Immature natural killer cell (primary cell): ENCODE measurements around the gene SPATA21. TPM values are rescaled to one million over a fixed set of nuclear protein-coding genes. Genes with fewer than 3 reads are reported as not detected.

ENCODE experiments used
- DNase-seq, 3 donors: peaks; one replicate each; pipeline ENCODE4 v3.0.0; 2022; ENCODE audit warnings: mixed read lengths in 1 of 3
- H3K27ac Mint-ChIP-seq, 6 donors: one replicate each; pipeline ENCODE4 v1.8.0; 2020; ENCODE audit warnings: mixed read lengths in 6 of 6, mild to moderate bottlenecking in 5 of 6, inconsistent platforms in 4 of 6, moderate library complexity in 3 of 6
- H3K27me3 Mint-ChIP-seq, 3 donors: one replicate each; pipeline ENCODE4 v1.8.0; 2020 to 2021; ENCODE audit warnings: low read depth in 3 of 3, mild to moderate bottlenecking in 3 of 3, mixed read lengths in 3 of 3, moderate library complexity in 3 of 3, inconsistent platforms in 1 of 3
- H3K36me3 Mint-ChIP-seq, 3 donors: one replicate each; pipeline ENCODE4 v1.8.0; 2020; ENCODE audit warnings: mixed read lengths in 3 of 3, inconsistent platforms in 2 of 3, mild to moderate bottlenecking in 2 of 3
- H3K4me1 Mint-ChIP-seq, 2 donors: one replicate each; pipeline ENCODE4 v1.8.0; 2020; ENCODE audit warnings: inconsistent platforms in 2 of 2, mild to moderate bottlenecking in 2 of 2, mixed read lengths in 2 of 2, moderate library complexity in 1 of 2
- H3K4me3 Mint-ChIP-seq, 5 donors: one replicate each; pipeline ENCODE4 v1.8.0; 2020; ENCODE audit warnings: mild to moderate bottlenecking in 5 of 5, mixed read lengths in 5 of 5, inconsistent platforms in 3 of 5, moderate library complexity in 3 of 5
- H3K9me3 Mint-ChIP-seq, 6 donors: one replicate each; pipeline ENCODE4 v1.8.0; 2020; ENCODE audit warnings: mild to moderate bottlenecking in 6 of 6, mixed read lengths in 6 of 6, inconsistent platforms in 4 of 6, moderate library complexity in 3 of 6
- polyA plus RNA-seq, 3 donors: library from polyadenylated mRNA; unstranded; fragments of 300-500 nt; fragmentation: Illumina TruSeq; gene quantifications; one replicate each; pipeline ENCODE4 v1.2.3, GENCODE V29; 2021

Gene SPATA21
- polyA plus RNA-seq, 3 donors from 2014 or later = not detected

DNA sequence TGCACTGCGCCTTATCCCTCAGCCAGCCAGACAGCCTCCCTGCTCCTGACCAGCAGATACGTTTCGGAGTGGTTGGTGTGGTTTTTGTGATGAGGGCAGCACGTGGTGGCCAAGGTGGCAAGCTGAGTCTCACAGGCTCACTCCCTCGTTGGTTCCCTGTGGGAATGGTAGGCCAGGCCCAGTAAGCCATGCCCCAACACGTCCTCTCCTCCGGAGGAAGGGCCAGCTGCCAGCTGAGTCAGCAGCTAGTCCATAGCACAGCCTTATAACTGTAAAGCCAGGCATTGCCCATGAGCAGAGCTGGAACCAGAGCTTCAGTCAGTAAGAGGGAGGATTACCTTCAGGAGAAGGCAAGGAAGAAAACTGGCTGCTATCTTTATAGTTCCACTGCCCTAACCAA, 40.6 kb downstream of the SPATA21 start:
- no peaks in the 10 kb centered on the region for H3K9me3 Mint-ChIP-seq
- peaks cover 7 to 11% (median 9%) of the 10 kb centered on the region in 3 donors for H3K27me3 Mint-ChIP-seq
- peaks cover 22 to 27% of the 10 kb centered on the region in 2 donors for H3K4me1 Mint-ChIP-seq
- H3K27ac Mint-ChIP-seq = peak overlapping the region in 2 of 6 donors; percentile 24 to 34
- no peak overlapping the region for H3K4me3 Mint-ChIP-seq
- peaks cover 4 to 22% (median 7%) of the 10 kb centered on the region in 3 donors for H3K36me3 Mint-ChIP-seq
- no peak for DNase-seq

GRCh38 chr1:16394977-16395376, 42.2 kb downstream of the SPATA21 start:
- Mint-ChIP-seq H3K36me3 (peaks cover 4 to 22% (median 7%) of the 10 kb centered on the region in 3 donors), H3K27me3 (peaks cover 5 to 11% (median 11%) of the 10 kb centered on the region in 3 donors), H3K4me3 (no peak overlapping the region), H3K4me1 (peaks cover 38 to 43% of the 10 kb centered on the region in 2 donors), H3K9me3 (no peaks in the 10 kb centered on the region), H3K27ac (no peak overlapping the region)
- DNase-seq = no peak

GRCh38 chr1:16393570-16394521, 43.4 kb downstream of the SPATA21 start:
- Mint-ChIP-seq H3K4me1 (peaks cover 43 to 49% of the 10 kb centered on the region in 2 donors), H3K27me3 (peaks cover 2 to 11% (median 10%) of the 10 kb centered on the region in 3 donors), H3K27ac (peak overlapping the region in 3 of 6 donors; percentile 50 to 73 (median 53)), H3K9me3 (no peaks in the 10 kb centered on the region), H3K4me3 (no peak overlapping the region), H3K36me3 (peaks cover 4 to 18% (median 7%) of the 10 kb centered on the region in 3 donors)
- no peak for DNase-seq

- Mint-ChIP-seq H3K27ac (peak overlapping the region; percentile 56 to 88 (median 78)), H3K36me3 (peaks cover 4 to 18% (median 7%) of the 10 kb centered on the region in 3 donors), H3K9me3 (no peaks in the 10 kb centered on the region), H3K27me3 (peaks cover 2 to 10% (median 4%) of the 10 kb centered on the region in 3 donors), H3K4me3 (peak overlapping the region in 4 of 5 donors; percentile 18 to 71 (median 33)), H3K4me1 (peaks cover 49 to 58% of the 10 kb centered on the region in 2 donors)
- no peak for DNase-seq
These were observed 44.3 kb downstream of the SPATA21 start for GRCh38 chr1:16392740-16393569.

- no peak for DNase-seq
- Mint-ChIP-seq H3K4me3 (peak overlapping the region; percentile 37 to 63 (median 53)), H3K27ac (peak overlapping the region; percentile 39 to 84 (median 68)), H3K36me3 (peaks cover 4 to 18% (median 7%) of the 10 kb centered on the region in 3 donors), H3K9me3 (no peaks in the 10 kb centered on the region), H3K27me3 (peaks cover 2 to 7% (median 4%) of the 10 kb centered on the region in 3 donors), H3K4me1 (peaks cover 62 to 74% of the 10 kb centered on the region in 2 donors)
These were observed 45.8 kb downstream of the SPATA21 start for GRCh38 chr1:16391411-16391810.

GRCh38 chr1:16387201-16388188, 49.7 kb downstream of the SPATA21 start:
- Mint-ChIP-seq H3K36me3 (peaks cover 0 to 2% (median 0%) of the 10 kb centered on the region in 3 donors), H3K4me3 (peak overlapping the region; percentile 74 to 82 (median 77)), H3K27me3 (peaks cover 0 to 5% (median 0%) of the 10 kb centered on the region in 3 donors), H3K4me1 (peaks cover 81 to 89% of the 10 kb centered on the region in 2 donors), H3K27ac (peak overlapping the region; percentile 68 to 92 (median 81)), H3K9me3 (no peaks in the 10 kb centered on the region)
- peak in 2 of 3 donors; percentile 14 to 19 for DNase-seq

DNA sequence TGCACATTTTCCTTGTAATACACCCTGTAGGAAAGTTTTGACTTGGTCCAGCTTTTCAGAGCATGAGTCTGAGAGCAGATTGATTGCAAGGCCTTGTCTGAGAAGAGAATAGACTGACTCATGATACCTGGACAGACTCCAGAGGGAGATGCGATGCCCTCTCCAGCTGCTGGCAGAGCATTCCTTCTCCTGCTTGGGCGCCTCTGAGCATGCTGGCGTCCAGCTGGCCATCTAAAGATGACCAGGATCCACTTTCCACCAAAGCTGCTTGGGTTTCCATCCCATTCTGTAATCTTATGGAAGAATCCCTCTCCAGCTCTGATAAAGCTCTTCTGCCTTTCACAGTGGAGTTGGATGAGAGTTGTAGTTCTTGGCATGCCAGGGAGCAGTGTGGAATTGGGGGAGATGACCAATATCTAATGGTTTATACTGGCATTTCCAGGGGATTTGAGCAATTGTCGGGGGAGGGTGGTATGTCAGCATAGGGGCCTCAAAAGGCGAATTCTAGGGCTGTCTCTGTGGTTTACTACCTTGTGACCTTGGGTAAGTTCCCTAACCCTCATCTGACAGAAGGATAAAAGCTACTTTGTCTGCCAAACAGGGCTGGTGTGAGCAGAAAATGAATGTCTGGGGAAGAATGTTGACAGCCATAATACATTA, 50.6 kb downstream of the SPATA21 start:
- Mint-ChIP-seq H3K27me3 (peaks cover 0 to 5% (median 0%) of the 10 kb centered on the region in 3 donors), H3K4me3 (peak overlapping the region; percentile 36 to 82 (median 77)), H3K4me1 (peaks cover 76 to 86% of the 10 kb centered on the region in 2 donors), H3K27ac (peak overlapping the region; percentile 68 to 94 (median 74)), H3K36me3 (no peaks in the 10 kb centered on the region), H3K9me3 (no peaks in the 10 kb centered on the region)
- DNase-seq = no peak

GRCh38 chr1:16385659-16386453, 51.4 kb downstream of the SPATA21 start:
- DNase-seq = no peak
- peaks cover 70 to 79% of the 10 kb centered on the region in 2 donors for H3K4me1 Mint-ChIP-seq
- no peaks in the 10 kb centered on the region for H3K36me3 Mint-ChIP-seq
- no peaks in the 10 kb centered on the region for H3K9me3 Mint-ChIP-seq
- peak overlapping the region; percentile 68 to 94 (median 74) for H3K27ac Mint-ChIP-seq
- peak overlapping the region in 4 of 5 donors; percentile 5 to 79 (median 55) for H3K4me3 Mint-ChIP-seq
- peaks cover 0 to 3% (median 0%) of the 10 kb centered on the region in 3 donors for H3K27me3 Mint-ChIP-seq

DNA sequence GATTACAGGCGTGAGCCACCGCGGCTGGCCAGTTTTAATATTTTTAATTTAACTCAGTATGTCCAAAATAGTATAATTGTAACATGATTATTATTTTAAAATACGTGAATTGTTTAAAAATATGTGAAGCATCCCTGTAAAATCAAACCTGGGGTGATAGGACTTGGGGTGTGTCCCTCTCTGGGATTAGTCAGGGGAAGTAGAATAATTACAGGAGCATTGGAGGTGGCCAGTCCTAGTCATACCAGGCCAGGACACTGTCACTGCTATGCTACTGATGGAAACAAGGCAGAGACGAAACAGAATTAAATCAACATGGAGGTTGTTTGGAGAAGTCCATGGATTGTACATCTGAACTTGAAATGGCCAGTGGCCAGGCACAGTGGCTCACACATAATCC, 53.3 kb downstream of the SPATA21 start:
- H3K27ac Mint-ChIP-seq = peak overlapping the region in 3 of 6 donors; percentile 31 to 74 (median 53)
- H3K27me3 Mint-ChIP-seq = peaks cover 0 to 2% (median under 1%) of the 10 kb centered on the region in 3 donors
- no peaks in the 10 kb centered on the region for H3K9me3 Mint-ChIP-seq
- peaks cover 69 to 78% of the 10 kb centered on the region in 2 donors for H3K4me1 Mint-ChIP-seq
- no peaks in the 10 kb centered on the region for H3K36me3 Mint-ChIP-seq
- DNase-seq = no peak
- no peak overlapping the region for H3K4me3 Mint-ChIP-seq

- Mint-ChIP-seq H3K27me3 (peaks cover 0 to 2% (median 2%) of the 10 kb centered on the region in 3 donors), H3K4me1 (peaks cover 70 to 77% of the 10 kb centered on the region in 2 donors), H3K36me3 (peaks cover 0 to 3% (median under 1%) of the 10 kb centered on the region in 3 donors), H3K9me3 (no peaks in the 10 kb centered on the region), H3K27ac (no peak overlapping the region), H3K4me3 (no peak overlapping the region)
- DNase-seq = no peak
These were observed 56.4 kb downstream of the SPATA21 start for GRCh38 chr1:16380868-16381267.

- Mint-ChIP-seq H3K4me1 (peaks cover 71 to 75% of the 10 kb centered on the region in 2 donors), H3K27ac (peak overlapping the region in 1 of 6 donors; percentile 30), H3K4me3 (no peak overlapping the region), H3K36me3 (peaks cover 0 to 4% (median 3%) of the 10 kb centered on the region in 3 donors), H3K27me3 (peaks cover 0 to 2% (median 2%) of the 10 kb centered on the region in 3 donors), H3K9me3 (no peaks in the 10 kb centered on the region)
- DNase-seq = no peak
These were observed 58.8 kb downstream of the SPATA21 start for GRCh38 chr1:16378443-16378842.
